ENCODE data around the gene SIN3B.

SIN3B gene

GRCh38 chr19:16914421-16914820, 85.2 kb downstream of the SIN3B start:
- DNase-seq, result no peak

GRCh38 chr19:16915135-16915534, 85.9 kb downstream of the SIN3B start:
- no peak for DNase-seq

GRCh38 chr19:16915734-16916133, 86.5 kb downstream of the SIN3B start:
- no peak for DNase-seq

- DNase-seq, result no peak
These were observed 88.2 kb downstream of the SIN3B start for GRCh38 chr19:16917401-16917800.

GRCh38 chr19:16919496-16919895, 90.3 kb downstream of the SIN3B start:
- DNase-seq, result no peak

GRCh38 chr19:16920816-16921529, 91.8 kb downstream of the SIN3B start:
- no peak for DNase-seq

- DNase-seq, result no peak
These were observed 92.8 kb downstream of the SIN3B start for GRCh38 chr19:16921766-16922591.

- no peak for DNase-seq
These were observed 93.4 kb downstream of the SIN3B start for GRCh38 chr19:16922592-16922934.

GRCh38 chr19:16922949-16923348, 93.8 kb downstream of the SIN3B start:
- DNase-seq, result no peak

- no peak for DNase-seq
These were observed 98.7 kb downstream of the SIN3B start for GRCh38 chr19:16927883-16928282.

- no peak for DNase-seq
These were observed 99.2 kb downstream of the SIN3B start for GRCh38 chr19:16928351-16928750.

- no peak for DNase-seq
These were observed 99.7 kb downstream of the SIN3B start for GRCh38 chr19:16928916-16929315.

Data from activated CD4-positive, alpha-beta T cell treated with anti-CD3 and anti-CD28 coated beads, Interleukin-2, amount 50 U/mL, for 1 hour (primary cell).